ENCODE data around the gene RHEX. TPM values are rescaled to one million over a fixed set of nuclear protein-coding genes. Genes with fewer than 3 reads are reported as not detected.
A peak's percentile ranks its signal among the peaks of the same experiment; 100 is the strongest.
"Not testable (repeated sequence)": the region's sequence is repeated elsewhere in the genome, so short reads cannot be mapped to it uniquely, and the experiment has no call there.

RHEX gene
- total RNA-seq = not detected

DNA sequence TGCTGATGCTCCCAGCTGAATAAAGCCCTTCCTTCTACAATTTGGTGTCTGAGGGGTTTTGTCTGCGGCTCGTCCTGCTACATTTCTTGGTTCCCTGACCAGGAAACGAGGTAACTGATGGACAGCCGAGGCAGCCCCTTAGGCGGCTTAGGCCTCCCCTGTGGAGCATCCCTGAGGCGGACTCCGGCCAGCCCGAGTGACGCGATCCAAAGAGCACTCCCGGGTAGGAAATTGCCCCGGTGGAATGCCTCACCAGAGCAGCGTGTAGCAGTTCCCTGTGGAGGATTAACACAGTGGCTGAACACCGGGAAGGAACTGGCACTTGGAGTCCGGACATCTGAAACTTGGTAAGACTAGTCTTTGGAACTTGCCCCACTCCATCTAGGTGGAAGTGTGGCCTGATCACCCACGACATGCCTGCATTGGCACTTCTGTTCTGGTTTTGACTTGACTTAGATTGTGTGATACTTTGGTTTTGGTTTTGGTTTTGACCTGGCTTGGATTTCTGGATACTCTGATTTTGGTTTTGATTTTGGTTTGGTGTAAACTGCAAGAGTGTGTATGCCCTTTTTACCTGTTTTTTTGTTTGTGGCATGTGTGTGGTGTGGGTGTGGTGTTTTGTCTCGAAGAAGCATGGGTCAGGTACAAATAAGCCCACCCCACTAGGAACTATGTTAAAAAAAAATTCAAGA, at the start of gene RHEX:
Gene RHEX, plus strand, starts transcription at position 255 of the 692 bp plus-strand sequence. CDS start 44,656 bp downstream, outside the sequence.
- H3K9me3 Mint-ChIP-seq (ENCODE audit: insufficient read depth); H3K4me3 Mint-ChIP-seq; H3K36me3 Mint-ChIP-seq (ENCODE audit: low read depth); POLR2A ChIA-PET: not testable (repeated sequence)
- DNase-seq (peak; percentile 54), ATAC-seq (peak; percentile 43)
- Mint-ChIP-seq H3K27ac (peak within 1 kb of the TSS; percentile 1), H3K27me3 (ENCODE audit: low read depth) (peaks cover 17% of the 10 kb centered on the region), H3K4me1 (ENCODE audit: low read depth) (peaks cover 32% of the 10 kb centered on the region)
- CTCF ChIA-PET = interaction anchor here (2.5 kb wide), 1 partner anchor 22 kb away, joined by 11 read pairs; no protein-coding TSS in a partner anchor

DNA sequence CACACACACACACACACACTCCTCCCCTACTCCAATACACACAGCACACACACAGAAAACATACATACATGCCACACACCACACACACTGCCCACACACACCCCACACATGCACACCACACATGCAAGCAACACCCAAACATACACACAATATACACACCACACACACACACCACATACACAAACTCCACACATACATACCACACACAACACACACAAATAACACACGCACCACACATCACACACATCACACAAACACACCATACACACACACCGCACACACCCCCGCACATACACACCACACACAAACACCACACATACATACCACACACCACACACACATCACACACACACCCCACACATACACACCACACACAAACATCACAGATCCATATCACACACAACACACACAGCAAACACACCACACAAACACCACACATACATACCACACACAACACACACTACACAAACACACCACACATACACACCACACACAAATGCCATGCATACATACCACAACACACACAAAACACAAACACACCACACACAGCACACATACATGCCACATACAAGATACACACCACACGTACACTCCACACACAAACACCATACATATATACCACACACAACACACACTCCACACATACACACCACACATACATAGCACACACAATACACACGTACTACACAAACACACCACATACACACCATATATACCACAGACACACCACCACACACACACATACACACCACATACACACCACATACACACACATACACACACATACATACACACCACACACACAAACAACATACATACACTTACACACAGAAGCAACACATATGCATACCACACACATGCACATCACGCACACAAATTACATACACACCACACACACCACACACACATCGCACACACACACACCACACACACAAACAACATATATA, 48.8 kb upstream of the RHEX start:
- Mint-ChIP-seq H3K9me3 (ENCODE audit: insufficient read depth) (no peaks in the 10 kb centered on the region), H3K4me3 (no peak overlapping the region), H3K27me3 (ENCODE audit: low read depth) (peaks cover 7% of the 10 kb centered on the region), H3K27ac (no peak overlapping the region), H3K4me1 (ENCODE audit: low read depth) (no peaks in the 10 kb centered on the region), H3K36me3 (ENCODE audit: low read depth) (no peaks in the 10 kb centered on the region)
- POLR2A ChIA-PET = no interaction called here
- ATAC-seq = no peak
- CTCF ChIA-PET = no interaction called here
- no peak for DNase-seq

DNA sequence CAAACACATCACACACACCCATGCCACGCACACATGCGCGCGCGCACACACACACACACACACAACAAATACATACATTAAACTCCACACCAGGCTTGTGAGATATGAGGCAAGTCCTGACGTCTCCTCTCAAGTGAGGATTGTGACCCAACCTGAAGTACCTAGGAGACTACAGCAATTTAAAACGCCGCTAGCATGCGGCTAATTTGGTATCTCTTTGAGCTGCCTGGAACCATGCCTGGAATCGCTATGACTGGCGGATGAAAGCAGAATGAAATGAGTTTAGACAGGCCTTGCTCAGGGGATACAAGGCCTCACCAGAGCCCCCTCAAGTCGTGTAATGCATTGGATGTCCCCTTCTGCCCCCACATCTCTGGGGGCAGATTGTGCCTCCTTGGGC, 48.1 kb upstream of the RHEX start:
- Mint-ChIP-seq H3K27ac (no peak overlapping the region), H3K9me3 (ENCODE audit: insufficient read depth) (no peaks in the 10 kb centered on the region), H3K4me1 (ENCODE audit: low read depth) (no peaks in the 10 kb centered on the region), H3K36me3 (ENCODE audit: low read depth) (no peaks in the 10 kb centered on the region), H3K4me3 (no peak overlapping the region), H3K27me3 (ENCODE audit: low read depth) (peaks cover 7% of the 10 kb centered on the region)
- POLR2A ChIA-PET = no interaction called here
- DNase-seq (no peak), ATAC-seq (no peak)
- CTCF ChIA-PET = no interaction called here

- Mint-ChIP-seq H3K27ac (no peak overlapping the region), H3K36me3 (ENCODE audit: low read depth) (no peaks in the 10 kb centered on the region), H3K27me3 (ENCODE audit: low read depth) (peaks cover 7% of the 10 kb centered on the region), H3K9me3 (ENCODE audit: insufficient read depth) (no peaks in the 10 kb centered on the region), H3K4me3 (no peak overlapping the region), H3K4me1 (ENCODE audit: low read depth) (no peaks in the 10 kb centered on the region)
- no peak for DNase-seq
- CTCF ChIA-PET = no interaction called here
- POLR2A ChIA-PET = no interaction called here
- ATAC-seq = no peak
Measured at GRCh38 chr1:206005234-206005633, 47.7 kb upstream of the RHEX start.

DNA sequence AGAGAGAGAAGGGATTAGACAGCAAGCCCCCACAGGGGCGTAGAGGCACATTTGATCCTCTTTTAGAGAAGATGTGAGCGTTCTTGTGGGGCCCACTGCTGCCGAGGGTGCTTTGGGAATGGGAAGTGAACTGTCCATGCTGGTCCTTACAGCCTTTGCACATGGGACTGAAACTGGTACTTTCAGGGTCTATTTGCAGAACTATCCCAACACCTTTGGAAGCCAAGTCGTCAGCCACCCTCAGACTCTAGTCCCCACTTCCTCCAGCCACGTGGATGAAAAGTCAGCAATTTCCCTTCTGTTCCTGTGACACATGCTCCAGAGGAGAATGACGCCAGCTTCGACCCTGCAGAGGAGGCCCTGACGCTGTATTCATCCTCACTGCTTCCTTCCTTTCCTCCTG, 47.2 kb upstream of the RHEX start:
- Mint-ChIP-seq H3K4me3 (no peak overlapping the region), H3K36me3 (ENCODE audit: low read depth) (no peaks in the 10 kb centered on the region), H3K9me3 (ENCODE audit: insufficient read depth) (no peaks in the 10 kb centered on the region), H3K4me1 (ENCODE audit: low read depth) (peaks cover 4% of the 10 kb centered on the region), H3K27me3 (ENCODE audit: low read depth) (peaks cover 7% of the 10 kb centered on the region), H3K27ac (no peak overlapping the region)
- ChIA-PET POLR2A (no interaction called here), CTCF (interaction anchor here (0.8 to 0.9 kb wide), 2 partner anchors 28 to 88 kb away, joined by 3 to 4 read pairs; no protein-coding TSS in a partner anchor)
- DNase-seq (no peak), ATAC-seq (no peak)

GRCh38 chr1:206006946-206007345, 46.0 kb upstream of the RHEX start:
- no peak overlapping the region for H3K4me3 Mint-ChIP-seq
- no peak for ATAC-seq
- DNase-seq = no peak
- peaks cover 11% of the 10 kb centered on the region for H3K4me1 Mint-ChIP-seq (ENCODE audit: low read depth)
- no peaks in the 10 kb centered on the region for H3K9me3 Mint-ChIP-seq (ENCODE audit: insufficient read depth)
- ChIA-PET CTCF (interaction anchor here (0.8 to 1.3 kb wide), 3 partner anchors 8 to 89 kb away, joined by 3 read pairs; no protein-coding TSS in a partner anchor), POLR2A (no interaction called here)
- H3K27ac Mint-ChIP-seq = no peak overlapping the region
- no peaks in the 10 kb centered on the region for H3K36me3 Mint-ChIP-seq (ENCODE audit: low read depth)
- H3K27me3 Mint-ChIP-seq (ENCODE audit: low read depth) = peaks cover 7% of the 10 kb centered on the region

DNA sequence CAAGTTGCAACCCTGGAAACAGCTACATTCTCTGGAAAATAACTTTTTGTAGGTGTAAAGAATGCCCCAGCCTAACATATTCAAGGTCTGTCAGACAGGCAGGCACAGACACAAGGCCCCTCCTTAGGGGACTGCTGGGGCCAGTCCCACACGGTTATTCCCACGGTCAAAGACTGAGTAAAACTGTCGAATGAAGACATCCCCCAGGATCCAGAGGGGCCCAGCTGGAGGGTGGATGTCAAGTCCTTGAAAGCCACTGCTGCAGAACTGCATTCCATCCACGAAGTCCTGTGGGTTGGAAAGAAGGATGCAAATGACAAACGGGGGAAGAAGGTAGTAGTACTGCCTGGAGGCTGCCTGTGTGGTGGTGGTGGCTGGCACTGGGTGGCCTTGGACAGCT, 42.9 kb upstream of the RHEX start:
- no peak overlapping the region for H3K27ac Mint-ChIP-seq
- H3K4me1 Mint-ChIP-seq (ENCODE audit: low read depth) = peaks cover 30% of the 10 kb centered on the region
- H3K36me3 Mint-ChIP-seq (ENCODE audit: low read depth) = no peaks in the 10 kb centered on the region
- peaks cover 7% of the 10 kb centered on the region for H3K27me3 Mint-ChIP-seq (ENCODE audit: low read depth)
- H3K9me3 Mint-ChIP-seq (ENCODE audit: insufficient read depth) = no peaks in the 10 kb centered on the region
- ChIA-PET POLR2A (no interaction called here), CTCF (no interaction called here)
- no peak for DNase-seq
- no peak overlapping the region for H3K4me3 Mint-ChIP-seq
- no peak for ATAC-seq

DNA sequence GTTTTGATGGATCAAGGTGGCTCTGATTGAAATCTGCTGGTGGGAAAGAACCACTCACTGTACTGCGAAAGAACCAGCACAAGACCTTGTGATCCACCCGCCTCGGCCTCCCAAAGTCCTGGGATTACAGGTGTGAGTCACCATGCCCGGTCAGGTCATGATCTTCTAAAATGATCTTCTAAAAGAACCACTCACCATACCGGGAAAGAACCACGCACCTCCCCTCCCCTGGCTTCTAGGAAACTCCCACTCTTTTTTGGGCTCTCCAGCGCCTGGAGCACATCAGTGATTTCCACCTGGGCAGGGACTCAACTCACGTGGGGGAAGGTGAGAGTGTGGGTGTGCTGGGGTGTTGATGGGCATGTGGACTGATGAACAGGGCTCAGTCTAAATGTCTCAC, 41.9 kb upstream of the RHEX start:
- ATAC-seq (no peak), DNase-seq (no peak)
- H3K27me3 Mint-ChIP-seq (ENCODE audit: low read depth) = peaks cover 5% of the 10 kb centered on the region
- POLR2A ChIA-PET = no interaction called here
- no peak overlapping the region for H3K27ac Mint-ChIP-seq
- H3K36me3 Mint-ChIP-seq (ENCODE audit: low read depth) = no peaks in the 10 kb centered on the region
- CTCF ChIA-PET = interaction anchor here (1.9 kb wide), 1 partner anchor 19 kb away, joined by 9 read pairs; no protein-coding TSS in a partner anchor
- peaks cover 30% of the 10 kb centered on the region for H3K4me1 Mint-ChIP-seq (ENCODE audit: low read depth)
- H3K9me3 Mint-ChIP-seq (ENCODE audit: insufficient read depth) = no peaks in the 10 kb centered on the region
- H3K4me3 Mint-ChIP-seq = no peak overlapping the region

DNA sequence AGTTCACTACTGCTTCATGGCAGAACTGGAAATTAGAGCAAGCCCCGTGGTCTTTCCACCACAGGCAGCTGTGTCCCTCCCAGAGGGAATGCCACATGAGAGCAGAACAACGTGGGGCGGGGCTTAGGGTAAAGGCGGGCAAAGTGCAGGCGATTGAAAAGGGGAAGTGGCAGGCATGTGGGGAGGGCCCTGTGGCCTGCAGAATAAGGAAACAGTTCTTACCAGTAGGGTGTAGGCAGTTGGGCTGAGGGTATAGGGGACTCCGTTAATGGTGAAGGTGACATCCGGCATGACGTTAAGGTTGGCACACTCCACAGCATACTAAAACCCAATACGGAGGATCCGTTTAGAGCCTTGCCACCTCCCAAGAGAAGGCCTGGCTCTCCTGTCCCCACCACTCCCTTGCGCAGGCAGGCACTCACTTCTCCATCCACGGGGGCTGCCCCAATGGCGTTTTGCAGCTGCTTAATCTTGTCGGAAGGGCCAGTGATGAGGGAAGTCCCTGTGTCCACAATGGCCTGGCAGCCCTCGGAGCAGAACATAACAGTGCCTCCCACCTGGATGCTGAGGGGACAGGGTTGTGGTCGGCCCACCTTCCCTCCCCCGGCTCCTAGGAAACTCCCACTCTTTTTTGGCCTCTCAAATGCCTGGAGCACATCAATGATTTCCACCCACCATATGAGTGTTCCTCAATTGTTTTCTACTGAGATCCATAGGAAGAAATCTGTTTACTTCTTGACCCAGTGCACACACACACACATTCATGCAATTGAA, 40.7 kb upstream of the RHEX start:
- H3K27me3 Mint-ChIP-seq (ENCODE audit: low read depth) = peaks cover 6% of the 10 kb centered on the region
- POLR2A ChIA-PET = no interaction called here
- H3K4me1 Mint-ChIP-seq (ENCODE audit: low read depth) = peaks cover 30% of the 10 kb centered on the region
- CTCF ChIA-PET = interaction anchor here (0.7 to 1.9 kb wide), 2 partner anchors 18 to 28 kb away, joined by 3 to 9 read pairs; no protein-coding TSS in a partner anchor
- no peaks in the 10 kb centered on the region for H3K9me3 Mint-ChIP-seq (ENCODE audit: insufficient read depth)
- H3K36me3 Mint-ChIP-seq (ENCODE audit: low read depth) = no peaks in the 10 kb centered on the region
- peak overlapping the region; percentile 66 for H3K27ac Mint-ChIP-seq
- ATAC-seq = peak; percentile 93
- H3K4me3 Mint-ChIP-seq = no peak overlapping the region
- peak; percentile 66 for DNase-seq

- H3K4me1 Mint-ChIP-seq (ENCODE audit: low read depth) = peaks cover 30% of the 10 kb centered on the region
- no peak overlapping the region for H3K27ac Mint-ChIP-seq
- DNase-seq (no peak), ATAC-seq (no peak)
- H3K9me3 Mint-ChIP-seq (ENCODE audit: insufficient read depth) = no peaks in the 10 kb centered on the region
- CTCF ChIA-PET = interaction anchor here (1.0 to 1.5 kb wide), 3 partner anchors 17 to 35 kb away, joined by 3 to 5 read pairs (median 5); no protein-coding TSS in a partner anchor
- POLR2A ChIA-PET = no interaction called here
- no peak overlapping the region for H3K4me3 Mint-ChIP-seq
- no peaks in the 10 kb centered on the region for H3K36me3 Mint-ChIP-seq (ENCODE audit: low read depth)
- H3K27me3 Mint-ChIP-seq (ENCODE audit: low read depth) = peaks cover 8% of the 10 kb centered on the region
Measured at GRCh38 chr1:206013026-206013795, 39.8 kb upstream of the RHEX start.

GRCh38 chr1:206014601-206015000, 38.4 kb upstream of the RHEX start:
- Mint-ChIP-seq H3K27ac (no peak overlapping the region), H3K36me3 (ENCODE audit: low read depth) (no peaks in the 10 kb centered on the region), H3K4me1 (ENCODE audit: low read depth) (peaks cover 30% of the 10 kb centered on the region), H3K4me3 (no peak overlapping the region), H3K9me3 (ENCODE audit: insufficient read depth) (no peaks in the 10 kb centered on the region), H3K27me3 (ENCODE audit: low read depth) (peaks cover 16% of the 10 kb centered on the region)
- no peak for ATAC-seq
- no peak for DNase-seq
- CTCF ChIA-PET = interaction anchor here (0.8 to 2.9 kb wide), 3 partner anchors 8 to 35 kb away, joined by 3 to 20 read pairs (median 3); no protein-coding TSS in a partner anchor
- POLR2A ChIA-PET = no interaction called here
